Measurements from ENCODE around the gene GPR65. TPM values are rescaled to one million over a fixed set of nuclear protein-coding genes. Genes with fewer than 3 reads are reported as not detected.

Gene GPR65
- total RNA-seq, 2 experiments from 2014 or later: 6.1 to 8.2 TPM

GRCh38 chr14:88030079-88030478 lies 25.1 kb downstream of the GPR65 start:
- no TSS peak for BruUV-seq (replicated peaks)
- H3K79me2 ChIP-seq (ENCODE audit: insufficient read depth, low read depth, low read length): no peaks in the 10 kb centered on the region
- ChIA-PET CTCF (ENCODE audit: unreplicated experiment) (interaction anchor here (0.6 kb wide), 1 partner anchor 77 kb away, joined by 3 read pairs; no protein-coding TSS in a partner anchor), POLR2A (interaction anchor here (0.7 kb wide), 1 partner anchor 15 kb away, joined by 3 read pairs; no protein-coding TSS in a partner anchor)
- no peaks in the 10 kb centered on the region for H3K9me3 ChIP-seq (ENCODE audit: low read length)
- H3K4me1 ChIP-seq (ENCODE audit: insufficient read depth, low read length, poor library complexity, severe bottlenecking): peaks cover 4% of the 10 kb centered on the region
- no peaks in the 10 kb centered on the region for H4K20me1 ChIP-seq (ENCODE audit: insufficient read depth, low read length)
- TF ChIP-seq CTCF (conservative IDR thresholded peaks at IDR 0.05; ENCODE audit: low read length): no peak
- TF ChIP-seq EZH2phosphoT487 (IDR thresholded peaks at IDR 0.05; ENCODE audit: borderline replicate concordance, low read depth, low read length): no peak
- intact Hi-C loops (cut with micrococcal nuclease; ENCODE audit: unreplicated experiment): no loop called here
- DNase-seq (ENCODE audit: low spot score): no peak
- H3K4me2 ChIP-seq (ENCODE audit: low read length): no peak overlapping the region
- no peak overlapping the region for H3K27ac ChIP-seq (ENCODE audit: low read depth, low read length, poor library complexity, severe bottlenecking)
- H2AFZ ChIP-seq (ENCODE audit: low read length): no peak overlapping the region
- H3K4me3 ChIP-seq (ENCODE audit: low read depth, low read length, poor library complexity, severe bottlenecking): no peak overlapping the region
- no peaks in the 10 kb centered on the region for H3K36me3 ChIP-seq (ENCODE audit: insufficient read depth, low read length)
- no peaks in the 10 kb centered on the region for H3K9me2 ChIP-seq (ENCODE audit: insufficient read depth, low read length)

- no TSS peak for BruUV-seq (replicated peaks)
- POLR2A ChIA-PET: interaction anchor here (0.7 kb wide), 1 partner anchor 15 kb away, joined by 3 read pairs; no protein-coding TSS in a partner anchor
- CTCF ChIA-PET (ENCODE audit: unreplicated experiment): no interaction called here
These were observed 26.0 kb downstream of the GPR65 start for GRCh38 chr14:88030892-88031291.

More at GRCh38 chr14:88030892-88031291, 26.0 kb downstream of the GPR65 start:
- no peak for DNase-seq (ENCODE audit: low spot score)
- Histone ChIP-seq H3K27ac (ENCODE audit: low read depth, low read length, poor library complexity, severe bottlenecking) (no peak overlapping the region), H3K9me3 (ENCODE audit: low read length) (no peaks in the 10 kb centered on the region), H4K20me1 (ENCODE audit: insufficient read depth, low read length) (no peaks in the 10 kb centered on the region), H3K9me2 (ENCODE audit: insufficient read depth, low read length) (no peaks in the 10 kb centered on the region), H3K4me2 (ENCODE audit: low read length) (no peak overlapping the region), H3K36me3 (ENCODE audit: insufficient read depth, low read length) (no peaks in the 10 kb centered on the region), H3K4me1 (ENCODE audit: insufficient read depth, low read length, poor library complexity, severe bottlenecking) (peaks cover 4% of the 10 kb centered on the region), H3K4me3 (ENCODE audit: low read depth, low read length, poor library complexity, severe bottlenecking) (no peak overlapping the region), H2AFZ (ENCODE audit: low read length) (no peak overlapping the region), H3K79me2 (ENCODE audit: insufficient read depth, low read depth, low read length) (no peaks in the 10 kb centered on the region)
- intact Hi-C loops (cut with micrococcal nuclease; ENCODE audit: unreplicated experiment): no loop called here
- TF ChIP-seq EZH2phosphoT487 (IDR thresholded peaks at IDR 0.05; ENCODE audit: borderline replicate concordance, low read depth, low read length): no peak
- no peak for TF ChIP-seq CTCF (conservative IDR thresholded peaks at IDR 0.05; ENCODE audit: low read length)
